Measurements from ENCODE around the gene NUCB1.

The NUCB1 gene

DNA sequence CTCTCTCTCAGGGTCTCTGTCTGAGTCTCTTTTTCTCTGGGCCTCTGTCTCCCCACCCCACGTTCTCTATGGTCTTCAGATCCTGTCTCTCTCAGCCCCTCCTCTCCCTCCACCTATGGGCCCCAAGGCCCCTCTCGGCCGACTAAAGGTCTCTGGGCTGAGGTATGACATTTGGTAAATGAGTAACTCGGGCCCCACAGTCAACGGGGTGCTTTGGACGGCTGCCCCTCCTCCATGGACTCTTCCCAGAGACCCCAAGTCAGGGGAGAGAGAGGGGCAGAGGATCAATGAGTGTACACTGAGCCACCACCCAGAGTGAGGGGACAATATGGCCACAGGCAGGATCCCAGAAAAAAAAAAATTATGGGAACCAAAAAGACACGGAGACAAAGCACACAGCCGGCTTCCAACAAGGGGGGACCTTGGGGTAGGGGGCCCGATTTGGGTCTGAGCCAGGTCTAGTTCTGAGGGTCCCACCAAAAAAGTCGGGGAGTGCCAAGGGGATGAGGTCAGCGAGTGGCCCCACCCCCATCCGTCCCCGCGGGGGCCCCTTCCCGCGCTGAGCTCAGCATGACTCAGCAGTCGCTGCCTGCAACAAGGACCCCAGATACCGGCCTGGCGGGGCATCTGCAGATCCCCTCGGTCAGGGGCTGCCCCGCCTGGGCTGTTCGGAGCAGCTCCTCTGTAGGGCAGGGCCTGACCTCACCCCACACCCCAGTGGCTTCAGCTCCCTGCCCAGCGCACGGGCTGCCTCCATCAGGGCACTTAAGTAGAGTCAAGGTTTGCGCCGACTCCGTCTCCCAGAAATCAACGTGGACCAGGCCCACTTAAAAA, 63.5 kb downstream of the NUCB1 start:
- no peak for DNase-seq

DNA sequence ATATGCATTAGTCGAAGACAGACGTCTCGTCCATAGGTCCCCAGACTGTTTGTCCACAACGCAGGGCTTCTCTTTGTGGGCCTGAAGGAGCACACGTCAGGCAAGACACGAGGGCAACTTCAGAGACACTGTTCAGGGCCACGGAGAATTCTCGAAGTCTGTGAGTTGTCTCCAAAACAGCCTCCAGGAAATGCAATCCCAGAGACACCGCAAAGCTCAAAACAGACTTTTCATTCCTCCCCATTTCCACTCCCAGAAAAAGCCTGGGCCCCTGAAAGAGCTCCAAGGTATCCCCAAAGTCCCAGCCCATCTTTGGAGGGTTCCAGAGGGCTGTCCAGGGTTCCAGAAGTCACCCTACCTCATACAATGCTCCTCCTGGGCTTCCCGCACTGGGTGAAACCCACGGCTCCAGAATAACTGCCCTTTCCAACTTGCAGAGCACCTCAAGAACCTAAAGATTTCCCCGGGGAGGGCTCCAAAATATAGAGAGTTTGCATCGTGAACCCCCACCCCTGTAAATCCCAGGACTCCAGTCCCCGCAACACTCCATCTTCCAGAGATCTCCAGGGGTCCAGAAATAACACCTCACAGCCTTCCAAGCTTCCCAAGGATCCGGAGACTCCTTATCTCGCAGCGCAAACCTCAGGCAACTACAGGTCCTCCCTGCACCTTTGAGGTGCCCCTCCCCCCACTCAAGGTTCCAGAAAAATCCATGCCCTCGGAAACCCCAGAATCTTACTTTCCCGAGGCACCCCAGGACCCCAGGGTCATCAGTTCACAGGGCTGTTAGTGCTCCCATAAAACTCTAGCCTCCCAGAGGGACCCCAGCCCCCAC, 64.3 kb downstream of the NUCB1 start:
- no peak for DNase-seq

DNA sequence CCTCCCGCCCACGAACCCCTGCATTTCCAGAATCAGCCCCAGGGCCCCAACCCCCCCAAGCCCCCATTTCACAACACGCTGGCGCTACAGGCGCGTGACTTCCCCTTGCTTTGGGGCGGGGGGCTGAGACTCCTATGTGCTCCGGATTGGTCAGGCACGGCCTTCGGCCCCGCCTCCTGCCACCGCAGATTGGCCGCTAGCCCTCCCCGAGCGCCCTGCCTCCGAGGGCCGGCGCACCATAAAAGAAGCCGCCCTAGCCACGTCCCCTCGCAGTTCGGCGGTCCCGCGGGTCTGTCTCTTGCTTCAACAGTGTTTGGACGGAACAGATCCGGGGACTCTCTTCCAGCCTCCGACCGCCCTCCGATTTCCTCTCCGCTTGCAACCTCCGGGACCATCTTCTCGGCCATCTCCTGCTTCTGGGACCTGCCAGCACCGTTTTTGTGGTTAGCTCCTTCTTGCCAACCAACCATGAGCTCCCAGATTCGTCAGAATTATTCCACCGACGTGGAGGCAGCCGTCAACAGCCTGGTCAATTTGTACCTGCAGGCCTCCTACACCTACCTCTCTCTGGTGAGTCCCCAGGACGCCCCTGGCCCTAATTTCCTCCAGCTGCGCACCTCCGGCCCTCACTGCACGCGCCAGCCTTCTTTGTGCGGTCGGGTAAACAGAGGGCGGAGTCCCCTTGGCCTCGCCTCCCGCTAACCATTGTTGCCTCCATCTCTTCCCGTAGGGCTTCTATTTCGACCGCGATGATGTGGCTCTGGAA, 65.1 kb downstream of the NUCB1 start, which contains the start of gene FTL:
TSS of gene FTL (plus strand) at position 270 of the 766 bp plus-strand sequence. CDS start at position 469, 199 bp downstream.
- DNase-seq, result peak; percentile 66

DNA sequence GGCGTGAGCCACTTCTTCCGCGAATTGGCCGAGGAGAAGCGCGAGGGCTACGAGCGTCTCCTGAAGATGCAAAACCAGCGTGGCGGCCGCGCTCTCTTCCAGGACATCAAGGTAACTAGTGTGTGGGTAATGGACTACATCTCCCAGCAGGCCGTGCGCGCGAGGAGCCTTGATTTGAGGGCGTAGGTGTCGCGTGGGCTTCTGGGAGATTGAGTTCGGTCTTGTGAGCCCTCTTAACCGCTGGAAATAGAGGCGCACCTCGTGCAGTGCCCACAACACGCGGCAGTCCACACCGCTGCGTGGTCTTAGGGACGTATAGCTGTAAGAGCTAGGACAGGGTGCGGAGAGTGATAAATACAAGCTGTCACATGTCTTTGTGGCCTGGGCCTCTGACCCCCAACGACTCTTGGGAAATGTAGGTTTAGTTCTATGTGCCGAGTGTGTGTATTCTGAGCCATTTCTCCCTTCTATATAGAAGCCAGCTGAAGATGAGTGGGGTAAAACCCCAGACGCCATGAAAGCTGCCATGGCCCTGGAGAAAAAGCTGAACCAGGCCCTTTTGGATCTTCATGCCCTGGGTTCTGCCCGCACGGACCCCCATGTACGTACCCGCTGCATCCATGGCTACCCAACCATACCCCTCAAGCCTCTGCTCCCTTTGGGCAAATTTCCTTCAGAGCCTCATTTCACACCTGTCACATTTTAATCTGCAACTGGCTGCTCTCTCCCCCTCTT, 65.9 kb downstream of the NUCB1 start:
- DNase-seq, result no peak

DNA sequence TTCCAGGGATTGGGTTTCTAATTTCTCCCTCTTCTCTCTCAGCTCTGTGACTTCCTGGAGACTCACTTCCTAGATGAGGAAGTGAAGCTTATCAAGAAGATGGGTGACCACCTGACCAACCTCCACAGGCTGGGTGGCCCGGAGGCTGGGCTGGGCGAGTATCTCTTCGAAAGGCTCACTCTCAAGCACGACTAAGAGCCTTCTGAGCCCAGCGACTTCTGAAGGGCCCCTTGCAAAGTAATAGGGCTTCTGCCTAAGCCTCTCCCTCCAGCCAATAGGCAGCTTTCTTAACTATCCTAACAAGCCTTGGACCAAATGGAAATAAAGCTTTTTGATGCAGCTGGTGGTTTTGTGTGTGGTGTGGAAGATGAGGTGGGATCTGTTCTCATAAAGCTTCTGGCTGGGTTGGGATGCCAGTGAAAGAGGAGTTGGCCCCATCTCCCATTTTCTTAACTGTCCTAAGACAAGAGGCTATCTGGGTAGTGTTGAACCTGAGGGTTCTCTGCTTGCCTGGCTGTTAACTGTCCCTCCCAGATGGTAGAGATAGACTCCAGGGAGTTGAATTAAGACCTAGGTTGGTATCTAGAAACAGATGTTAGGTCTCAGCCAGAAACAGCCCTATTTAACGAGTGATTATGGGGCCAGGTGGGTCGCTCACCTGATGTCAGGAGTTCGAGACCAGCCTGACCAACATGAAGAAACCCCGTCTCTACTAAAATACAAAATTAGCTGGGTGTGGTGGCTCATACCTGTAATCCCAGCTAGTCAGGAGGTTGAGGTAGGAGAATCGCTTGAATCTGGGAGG, 66.6 kb downstream of the NUCB1 start:
- no peak for DNase-seq

DNA sequence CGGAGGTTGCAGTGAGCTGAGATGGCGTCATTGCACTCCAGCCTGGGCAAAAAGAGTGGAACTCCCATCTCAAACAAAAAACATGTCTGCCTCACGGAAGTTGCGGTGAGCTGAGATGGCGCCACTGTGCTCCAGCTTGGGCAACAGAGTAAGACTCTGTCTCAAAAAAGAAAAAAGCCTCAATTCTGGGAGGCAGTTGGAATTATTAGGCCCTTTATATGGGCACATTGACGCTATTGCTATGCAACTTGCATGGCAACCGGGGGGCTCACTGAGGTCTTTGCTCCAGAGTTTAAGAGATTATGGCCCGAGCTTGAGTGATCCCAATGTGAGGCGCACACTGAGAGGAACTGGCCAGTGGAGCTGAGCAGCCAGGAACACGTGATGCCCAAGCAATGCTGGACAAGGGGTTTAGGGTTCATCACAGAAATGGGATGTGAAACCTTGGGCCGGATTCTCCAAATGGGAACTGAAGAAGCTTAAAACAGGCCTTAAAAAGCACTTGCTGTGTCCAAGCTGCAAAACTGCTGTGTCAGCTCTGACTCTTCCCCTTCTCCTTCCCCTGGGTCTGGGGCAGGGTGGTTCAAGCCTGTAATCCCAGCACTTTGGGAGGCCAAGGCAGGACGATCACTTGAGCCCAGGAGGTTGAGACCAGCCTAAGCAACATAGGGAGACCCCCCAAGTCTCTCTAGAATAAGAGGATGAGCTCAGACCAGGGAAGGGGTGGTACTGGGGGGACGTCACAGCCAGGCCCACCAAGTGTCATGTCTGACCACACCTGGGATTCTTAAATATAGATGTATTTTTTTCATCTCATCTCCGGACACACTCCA, 67.5 kb downstream of the NUCB1 start:
- DNase-seq, result peak; percentile 20

DNA sequence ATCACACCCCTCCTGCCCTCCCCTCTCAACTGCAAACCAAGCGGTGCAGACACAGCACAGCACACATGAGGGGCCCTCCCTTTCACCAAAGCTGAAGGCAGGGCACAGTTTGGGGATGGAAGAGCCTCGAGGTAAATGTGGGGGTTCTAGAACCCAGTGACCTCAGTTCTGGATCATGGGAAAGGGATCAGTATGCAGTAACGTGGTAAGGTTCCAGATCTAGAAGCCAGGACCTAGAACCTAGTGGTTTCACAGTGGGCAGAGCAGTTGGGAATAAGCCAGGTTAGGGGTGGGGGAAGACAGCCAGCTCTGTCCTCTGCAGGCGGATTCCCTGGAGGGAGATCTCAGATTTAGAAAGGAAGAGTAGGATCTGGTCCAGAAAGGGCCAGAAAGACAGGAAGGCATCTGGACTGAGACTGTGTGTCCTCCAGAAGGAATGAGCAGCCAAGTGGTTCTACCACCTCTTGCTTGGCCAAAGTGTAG, 68.1 kb downstream of the NUCB1 start:
- no peak for DNase-seq

DNA sequence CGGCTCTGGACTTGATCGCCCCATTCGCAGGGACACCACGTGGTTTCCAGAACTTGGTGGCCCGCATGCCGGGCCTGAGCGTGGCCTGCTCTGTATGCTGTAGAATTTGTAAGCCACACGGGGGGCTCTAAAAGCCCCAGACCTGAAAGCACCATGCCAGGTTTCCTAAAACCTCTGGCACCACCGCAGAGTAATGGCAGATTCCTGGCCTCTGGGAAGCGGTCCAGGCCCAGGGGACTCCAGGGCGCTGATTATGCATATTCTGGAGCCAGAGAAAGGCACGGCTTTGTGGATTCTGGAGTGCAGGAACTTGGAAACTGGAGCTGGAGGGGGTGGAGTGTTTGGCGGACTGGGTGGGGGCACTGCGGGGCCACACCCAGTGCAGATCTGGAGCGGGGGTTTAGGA, 68.7 kb downstream of the NUCB1 start:
- no peak for DNase-seq

DNA sequence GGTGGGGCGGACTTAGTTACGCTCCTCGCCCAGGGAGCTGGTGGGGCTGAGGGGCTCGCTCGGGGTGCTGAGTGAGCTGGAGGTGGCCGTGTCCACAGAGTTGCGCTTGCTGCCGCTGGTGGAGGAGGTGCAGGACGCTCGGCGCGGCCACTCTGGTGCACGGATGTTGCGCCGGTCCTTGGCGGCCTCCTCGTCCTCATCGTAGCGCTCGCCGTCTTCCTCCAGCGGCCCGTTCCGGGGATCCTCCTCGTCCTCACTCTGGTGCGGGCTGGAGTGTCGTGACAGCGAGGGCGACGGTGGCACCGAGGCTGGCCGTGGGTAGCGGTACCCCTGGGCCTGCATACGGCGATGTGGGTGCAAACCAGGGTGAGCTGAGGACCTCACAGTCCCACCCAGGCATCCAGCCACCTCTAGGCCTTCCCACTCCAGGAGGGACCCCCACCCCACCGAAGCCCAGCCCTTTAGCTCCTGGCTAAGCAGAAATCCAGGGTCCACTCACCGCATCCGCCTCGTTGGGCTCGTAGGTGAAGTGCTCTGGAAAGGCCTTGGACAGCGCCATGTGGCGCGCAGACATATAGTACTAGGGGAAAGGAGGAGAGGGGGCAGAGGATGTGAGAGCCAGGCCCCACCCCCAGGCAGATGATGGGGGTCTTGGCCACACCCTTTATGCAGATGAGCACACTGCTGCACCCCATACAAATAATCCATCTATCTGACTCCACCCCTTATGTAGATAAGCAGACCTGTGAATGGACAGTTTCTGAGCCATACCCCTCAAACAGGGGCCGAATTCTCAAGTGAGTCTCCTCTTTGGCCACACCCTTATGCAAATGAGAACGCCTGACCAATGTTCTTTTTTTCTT, 69.4 kb downstream of the NUCB1 start:
- peak; percentile 20 for DNase-seq

DNA sequence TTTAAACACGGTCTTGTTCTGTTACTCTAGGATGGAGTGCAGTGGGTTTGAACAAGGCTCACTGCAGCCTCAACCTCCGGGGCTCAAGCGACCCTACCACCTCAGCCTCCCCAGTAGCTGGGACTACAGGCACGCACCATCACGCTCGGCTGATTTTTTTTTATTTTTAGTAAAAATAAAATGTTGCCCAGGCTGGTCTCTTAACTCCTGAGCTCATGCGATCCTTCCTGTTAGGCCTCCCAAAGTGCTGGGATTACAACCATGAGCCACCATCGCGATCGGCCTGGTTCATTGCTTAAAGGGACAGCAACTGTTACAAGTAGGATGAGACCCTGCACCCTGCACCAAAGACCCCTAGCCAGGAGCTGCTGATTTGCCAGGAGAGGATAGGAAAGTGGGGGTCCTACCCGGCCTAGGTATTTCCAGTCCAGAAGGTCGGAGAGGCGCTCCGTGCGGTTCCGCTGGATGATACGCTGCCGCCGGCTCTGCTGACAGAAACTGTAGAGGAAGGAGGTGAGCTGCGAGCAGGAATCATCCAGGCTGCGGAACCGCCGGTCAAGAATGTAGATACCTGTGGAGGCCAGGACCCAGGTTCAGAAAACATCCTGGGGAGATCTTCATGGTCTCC, 70.1 kb downstream of the NUCB1 start:
- no peak for DNase-seq

DNA sequence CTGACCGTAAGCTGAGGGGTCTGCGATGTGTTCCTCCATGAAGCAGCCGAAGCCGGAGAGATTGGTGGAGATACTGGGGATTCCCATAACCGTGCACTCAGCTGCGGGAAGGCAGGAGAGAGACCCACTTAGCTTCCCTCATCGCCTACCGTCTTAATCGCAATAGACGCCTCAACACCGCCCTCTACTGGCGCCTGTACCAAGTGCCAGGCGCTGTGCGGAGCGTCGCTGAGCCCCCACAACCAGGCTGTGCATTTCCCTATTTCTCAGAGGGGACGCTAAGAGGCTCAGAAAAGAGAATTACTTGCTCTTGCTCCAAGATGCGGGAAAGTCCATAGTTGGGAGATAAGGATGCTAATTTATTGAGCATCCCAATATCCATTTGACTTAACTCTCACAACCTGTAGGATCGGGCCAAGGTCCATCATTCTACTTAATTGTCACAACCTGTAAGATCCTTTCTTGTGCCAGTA, 70.8 kb downstream of the NUCB1 start:
- no peak for DNase-seq

Measured in SIG-M5 (cell line).